ENCODE data around the gene MEI4. TPM values are rescaled to one million over a fixed set of nuclear protein-coding genes. Genes with fewer than 3 reads are reported as not detected.
"Not testable (repeated sequence)": the region's sequence is repeated elsewhere in the genome, so short reads cannot be mapped to it uniquely, and the experiment has no call there.

The MEI4 gene
- total RNA-seq, 1 donor = 0.10 TPM

DNA sequence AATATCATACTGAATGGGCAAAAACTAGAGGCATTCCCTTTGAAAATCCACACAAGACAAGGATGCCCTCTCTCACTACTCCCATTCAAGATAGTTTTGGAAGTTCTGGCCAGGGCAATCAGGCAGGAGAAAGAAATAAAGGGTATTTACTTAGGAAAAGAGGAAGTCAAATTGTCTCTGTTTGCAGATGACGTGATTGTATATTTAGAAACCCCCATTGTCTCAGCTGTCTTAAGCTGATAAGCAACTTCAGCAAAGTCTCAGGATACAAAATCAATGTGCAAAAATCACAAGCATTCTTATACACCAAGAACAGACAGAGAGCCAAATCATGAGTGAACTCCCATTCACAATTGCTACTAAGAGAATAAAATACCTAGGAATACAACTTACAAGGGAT is 99.3 kb downstream of the MEI4 start:
- H3K27me3 ChIP-seq (ENCODE audit: insufficient read depth, low read length); H3K9me3 ChIP-seq (ENCODE audit: low read depth, low read length); H3K4me1 ChIP-seq (ENCODE audit: insufficient read depth, low read length); H3K4me3 ChIP-seq (ENCODE audit: low read length): not testable (repeated sequence)

DNA sequence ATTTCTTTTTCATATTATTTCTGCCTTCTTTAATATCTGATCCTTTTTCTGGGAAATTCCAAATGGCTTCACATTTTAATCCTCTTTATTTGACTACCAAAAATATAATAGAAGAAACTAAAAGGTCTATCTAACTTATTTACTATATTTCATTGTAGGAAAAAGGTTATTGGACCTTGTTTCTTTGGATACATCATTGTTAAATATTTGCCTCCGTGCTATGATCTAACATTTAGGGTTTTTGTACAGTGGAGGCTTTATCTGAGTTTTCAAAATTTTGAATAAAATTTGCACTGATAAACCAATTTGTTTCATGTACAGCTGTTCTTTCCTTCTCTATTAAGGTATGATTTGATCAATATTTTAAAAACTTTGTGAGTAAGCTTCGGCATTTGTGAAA is 109.5 kb downstream of the MEI4 start:
- no peaks in the 10 kb centered on the region for H3K4me1 ChIP-seq (ENCODE audit: insufficient read depth, low read length)
- no peaks in the 10 kb centered on the region for H3K27me3 ChIP-seq (ENCODE audit: insufficient read depth, low read length)
- no peak overlapping the region for H3K4me3 ChIP-seq (ENCODE audit: low read length)
- peaks cover 4% of the 10 kb centered on the region for H3K9me3 ChIP-seq (ENCODE audit: low read depth, low read length)

DNA sequence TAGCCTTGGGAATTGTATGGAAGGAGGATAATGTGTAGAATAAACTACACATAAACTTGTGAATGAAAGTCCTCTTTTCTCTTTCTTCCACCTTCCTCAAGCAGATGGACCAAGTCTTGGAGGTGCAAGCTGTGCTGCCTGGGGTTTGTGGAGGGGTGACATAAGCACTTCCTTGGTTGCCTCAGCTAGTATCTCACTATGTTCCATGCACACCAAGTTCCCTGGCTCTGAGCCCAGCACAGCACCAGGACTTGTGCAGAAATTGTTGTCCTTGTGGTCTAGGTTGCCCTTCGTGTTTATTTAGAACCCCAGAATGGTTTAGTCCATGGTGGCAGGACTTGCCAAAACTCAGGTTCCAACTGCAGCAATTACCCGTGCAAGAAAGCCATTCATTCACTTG is 110.3 kb downstream of the MEI4 start:
- no peaks in the 10 kb centered on the region for H3K4me1 ChIP-seq (ENCODE audit: insufficient read depth, low read length)
- H3K27me3 ChIP-seq (ENCODE audit: insufficient read depth, low read length) = no peaks in the 10 kb centered on the region
- no peak overlapping the region for H3K4me3 ChIP-seq (ENCODE audit: low read length)
- peaks cover 4% of the 10 kb centered on the region for H3K9me3 ChIP-seq (ENCODE audit: low read depth, low read length)

DNA sequence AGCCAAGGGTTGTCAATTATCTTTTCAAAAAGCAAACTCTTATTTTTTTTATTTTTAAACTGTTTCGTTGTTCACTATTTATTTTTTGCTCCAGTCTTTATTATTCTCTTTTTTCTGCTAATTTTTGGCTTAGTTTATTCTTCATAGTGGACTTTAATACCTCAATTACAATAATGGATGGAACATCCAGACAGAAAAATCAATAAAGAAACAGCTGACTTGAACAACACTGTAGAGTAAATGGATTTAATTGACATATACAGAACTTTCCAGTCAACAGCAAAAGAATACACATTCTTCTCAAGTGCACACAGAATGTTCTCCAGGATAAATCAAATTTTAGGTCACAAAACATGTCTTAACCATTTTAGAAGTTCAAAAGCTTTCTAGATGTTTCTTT is 111.5 kb downstream of the MEI4 start:
- H3K9me3 ChIP-seq (ENCODE audit: low read depth, low read length) = peaks cover 4% of the 10 kb centered on the region
- H3K4me1 ChIP-seq (ENCODE audit: insufficient read depth, low read length) = no peaks in the 10 kb centered on the region
- no peak overlapping the region for H3K4me3 ChIP-seq (ENCODE audit: low read length)
- no peaks in the 10 kb centered on the region for H3K27me3 ChIP-seq (ENCODE audit: insufficient read depth, low read length)

DNA sequence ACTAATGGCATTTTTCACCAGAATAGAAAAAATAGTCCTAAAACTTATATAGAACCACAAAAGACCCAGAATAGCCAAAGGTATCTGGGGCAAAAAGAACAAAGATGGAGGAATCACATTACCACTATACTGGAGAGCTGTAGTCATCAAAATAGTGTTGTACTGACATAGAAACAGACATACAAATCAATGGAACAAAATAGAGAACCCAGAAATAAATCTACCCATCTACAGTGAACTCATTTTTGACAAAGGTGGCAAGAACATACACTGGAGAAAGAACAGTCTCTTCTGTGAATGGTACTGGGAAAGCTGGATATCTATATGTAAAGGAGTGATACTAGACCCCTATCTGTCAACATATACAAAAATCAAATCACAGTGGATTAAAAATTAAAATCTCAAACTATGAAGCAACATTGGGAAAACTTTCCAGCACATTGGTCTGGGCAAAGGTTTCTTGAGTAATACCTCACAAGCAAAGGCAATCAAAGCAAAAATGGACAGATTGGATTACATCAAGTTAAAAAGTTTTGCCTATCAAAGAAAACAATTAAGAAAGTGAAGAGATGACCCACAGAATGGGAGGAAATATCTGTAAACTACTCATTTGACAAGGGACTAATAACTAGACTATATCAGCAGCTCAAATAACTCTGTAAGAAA is 120.5 kb downstream of the MEI4 start:
- H3K9me3 ChIP-seq (ENCODE audit: low read depth, low read length) = peaks cover 4% of the 10 kb centered on the region
- no peak overlapping the region for H3K4me3 ChIP-seq (ENCODE audit: low read length)
- no peaks in the 10 kb centered on the region for H3K27me3 ChIP-seq (ENCODE audit: insufficient read depth, low read length)
- H3K4me1 ChIP-seq (ENCODE audit: insufficient read depth, low read length) = no peaks in the 10 kb centered on the region

DNA sequence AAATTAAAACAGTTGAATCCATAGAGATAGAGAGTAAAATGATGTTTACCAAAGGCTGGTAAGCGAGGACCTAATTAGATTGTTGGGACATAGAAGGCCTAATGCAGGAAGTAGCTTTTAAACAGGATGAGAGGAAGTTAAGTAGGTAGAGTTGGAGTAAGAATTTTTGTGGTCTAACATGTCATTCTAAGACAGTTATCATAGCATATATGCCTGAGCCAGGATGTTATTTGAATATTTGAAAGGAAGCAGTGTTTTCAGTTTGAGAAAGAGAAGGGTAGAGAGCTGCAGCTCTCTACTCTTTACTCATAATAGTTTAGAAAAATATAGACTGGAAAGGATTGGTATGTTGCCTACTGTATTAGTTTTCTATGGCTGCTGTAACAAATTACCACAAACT is 121.6 kb downstream of the MEI4 start:
- H3K4me1 ChIP-seq (ENCODE audit: insufficient read depth, low read length) = no peaks in the 10 kb centered on the region
- no peaks in the 10 kb centered on the region for H3K27me3 ChIP-seq (ENCODE audit: insufficient read depth, low read length)
- peaks cover 4% of the 10 kb centered on the region for H3K9me3 ChIP-seq (ENCODE audit: low read depth, low read length)
- H3K4me3 ChIP-seq (ENCODE audit: low read length) = no peak overlapping the region

DNA sequence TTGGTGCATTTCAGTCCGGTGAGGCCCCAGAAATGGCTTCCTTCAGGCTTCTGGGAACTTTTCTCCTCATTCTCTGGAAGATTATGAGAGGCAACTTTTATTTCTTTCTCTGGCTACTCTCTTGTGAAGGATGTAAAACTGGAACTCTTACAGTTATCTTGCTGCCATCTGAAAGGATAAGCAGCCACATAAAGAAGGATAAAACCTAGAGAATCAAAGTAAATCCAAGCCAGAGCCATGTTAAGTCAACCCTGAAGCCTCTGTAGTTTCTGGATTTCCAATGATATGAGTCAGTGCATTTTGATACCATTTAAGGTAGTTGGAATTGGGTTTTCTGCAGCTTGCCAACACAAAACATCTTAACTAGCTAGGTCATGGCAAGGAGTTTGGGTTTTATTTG is 123.6 kb downstream of the MEI4 start:
- Histone ChIP-seq H3K4me3 (ENCODE audit: low read length) (no peak overlapping the region), H3K4me1 (ENCODE audit: insufficient read depth, low read length) (no peaks in the 10 kb centered on the region), H3K9me3 (ENCODE audit: low read depth, low read length) (no peaks in the 10 kb centered on the region), H3K27me3 (ENCODE audit: insufficient read depth, low read length) (no peaks in the 10 kb centered on the region)

DNA sequence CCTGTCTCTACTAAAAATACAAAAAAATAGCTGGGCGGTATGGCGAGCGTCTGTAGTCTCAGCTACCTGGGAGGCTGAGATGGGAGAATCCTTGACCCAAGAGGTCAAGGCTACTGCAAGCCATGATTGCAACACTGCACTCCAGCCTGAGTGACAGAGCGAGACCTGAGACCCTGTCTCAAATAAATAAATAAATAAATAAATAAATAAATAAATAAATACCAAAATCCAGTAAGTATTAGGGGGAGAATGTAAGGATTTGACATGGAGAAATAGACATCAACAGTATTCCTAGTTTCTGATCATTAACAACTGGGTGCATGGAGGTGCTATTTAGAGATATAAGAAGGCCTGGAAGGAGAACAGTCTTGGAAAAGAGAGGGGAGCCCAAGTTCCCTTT is 125.7 kb downstream of the MEI4 start:
- Histone ChIP-seq H3K9me3 (ENCODE audit: low read depth, low read length) (no peaks in the 10 kb centered on the region), H3K4me3 (ENCODE audit: low read length) (no peak overlapping the region)

DNA sequence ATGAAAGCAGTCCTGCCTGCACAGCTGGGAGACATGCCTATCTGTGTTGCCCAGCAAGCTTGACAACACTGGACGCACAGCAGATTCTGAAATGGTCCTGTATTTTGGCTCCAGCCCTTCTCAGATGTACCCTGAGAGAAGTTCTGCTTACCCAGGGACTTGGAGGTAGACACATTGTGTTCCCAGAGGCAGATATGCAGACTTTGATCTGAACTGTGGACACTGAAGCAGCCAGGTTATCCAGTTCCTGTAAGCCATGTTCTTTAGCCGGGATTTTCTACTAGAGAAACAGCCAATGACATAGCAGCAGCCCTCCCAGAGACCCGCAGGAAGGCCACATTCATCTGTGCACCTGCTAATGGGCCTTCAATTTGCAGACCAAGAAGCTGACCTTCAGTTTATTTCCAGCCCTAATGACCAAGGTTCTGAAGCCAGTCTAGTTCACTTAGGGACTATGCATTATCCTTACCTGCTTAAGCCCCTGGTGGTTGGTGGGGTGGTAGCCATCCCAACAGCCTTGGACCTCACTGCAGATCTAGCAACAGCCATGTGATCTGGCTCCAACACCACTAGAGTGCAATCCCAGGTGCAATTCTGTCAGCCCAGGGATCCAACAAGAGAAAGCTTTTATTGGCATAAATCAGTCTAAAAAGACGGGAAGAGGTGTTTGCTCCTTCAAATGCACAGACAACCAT is 134.2 kb downstream of the MEI4 start:
- no peaks in the 10 kb centered on the region for H3K27me3 ChIP-seq (ENCODE audit: insufficient read depth, low read length)
- H3K4me3 ChIP-seq (ENCODE audit: low read length) = no peak overlapping the region
- no peaks in the 10 kb centered on the region for H3K4me1 ChIP-seq (ENCODE audit: insufficient read depth, low read length)
- no peaks in the 10 kb centered on the region for H3K9me3 ChIP-seq (ENCODE audit: low read depth, low read length)

More for the DNA sequence above, 125.7 kb downstream of the MEI4 start:
- H3K4me1 ChIP-seq (ENCODE audit: insufficient read depth, low read length) = no peaks in the 10 kb centered on the region
- no peaks in the 10 kb centered on the region for H3K27me3 ChIP-seq (ENCODE audit: insufficient read depth, low read length)

DNA sequence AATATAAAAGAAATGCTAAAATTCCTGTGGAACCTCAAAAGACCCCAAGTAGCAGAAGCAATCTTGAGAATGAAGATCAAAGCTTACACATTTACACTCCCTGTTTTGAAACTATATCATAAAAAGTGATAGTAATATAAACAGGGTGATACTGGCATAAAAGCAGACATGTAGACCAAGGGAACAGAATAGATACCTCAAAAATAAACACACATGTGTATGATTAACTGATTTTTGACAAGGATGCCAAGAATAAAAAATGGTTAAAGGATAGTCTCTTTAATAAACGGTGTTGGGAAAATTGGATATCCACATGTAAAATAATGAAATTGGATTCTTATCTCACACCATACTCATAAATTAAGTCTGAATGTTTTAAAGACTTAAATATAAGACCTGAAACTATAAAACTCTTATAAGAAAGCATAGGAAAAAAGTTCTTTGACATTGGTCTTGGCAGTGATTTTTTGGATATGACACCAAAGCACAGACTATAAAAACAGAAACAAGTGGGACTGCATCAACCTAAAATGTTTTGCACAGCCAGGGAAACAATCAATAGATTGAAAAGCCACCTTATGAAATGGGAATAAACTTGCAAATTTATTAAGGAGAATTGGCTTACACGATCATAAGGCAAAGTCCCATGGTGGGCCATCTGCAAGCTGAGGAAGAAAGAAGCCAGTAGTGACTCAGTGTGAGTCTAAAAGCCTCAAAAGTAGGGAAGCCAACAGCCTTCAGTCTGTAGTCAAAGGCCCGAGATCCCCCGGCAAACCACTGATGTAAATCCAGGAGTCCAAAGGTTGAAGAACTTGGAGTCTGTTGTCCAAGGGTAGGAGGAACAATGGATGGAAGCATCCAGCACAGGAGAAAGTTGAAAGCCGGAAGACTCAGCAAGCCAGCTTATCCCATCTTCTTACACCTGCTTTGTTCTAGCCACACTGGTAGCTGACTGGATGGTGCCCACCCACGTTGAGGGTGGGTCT is 144.3 kb downstream of the MEI4 start:
- Histone ChIP-seq H3K27me3 (ENCODE audit: insufficient read depth, low read length) (no peaks in the 10 kb centered on the region), H3K9me3 (ENCODE audit: low read depth, low read length) (peaks cover 14% of the 10 kb centered on the region), H3K4me3 (ENCODE audit: low read length) (no peak overlapping the region), H3K4me1 (ENCODE audit: insufficient read depth, low read length) (no peaks in the 10 kb centered on the region)

DNA sequence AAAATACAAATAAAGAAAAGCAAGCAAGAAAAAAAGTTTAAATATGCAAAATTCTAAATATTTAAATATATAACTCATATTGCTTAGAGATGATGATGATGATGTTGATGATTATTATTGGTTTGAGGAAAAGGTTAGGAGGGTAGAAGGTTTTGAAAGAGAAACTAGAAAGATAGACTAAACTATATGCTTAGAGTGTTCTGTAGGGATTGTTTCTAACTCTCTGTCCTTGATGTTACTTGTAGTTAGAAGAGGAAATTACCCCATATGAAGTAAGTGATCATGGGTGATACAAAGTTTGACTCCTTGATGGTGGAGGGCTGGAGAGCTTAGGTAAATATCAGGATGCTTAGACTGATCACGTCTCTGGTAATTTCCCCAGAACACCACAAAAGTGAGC is 159.5 kb downstream of the MEI4 start:
- Histone ChIP-seq H3K9me3 (ENCODE audit: low read depth, low read length) (no peaks in the 10 kb centered on the region), H3K4me3 (ENCODE audit: low read length) (no peak overlapping the region), H3K27me3 (ENCODE audit: insufficient read depth, low read length) (no peaks in the 10 kb centered on the region), H3K4me1 (ENCODE audit: insufficient read depth, low read length) (no peaks in the 10 kb centered on the region)

DNA sequence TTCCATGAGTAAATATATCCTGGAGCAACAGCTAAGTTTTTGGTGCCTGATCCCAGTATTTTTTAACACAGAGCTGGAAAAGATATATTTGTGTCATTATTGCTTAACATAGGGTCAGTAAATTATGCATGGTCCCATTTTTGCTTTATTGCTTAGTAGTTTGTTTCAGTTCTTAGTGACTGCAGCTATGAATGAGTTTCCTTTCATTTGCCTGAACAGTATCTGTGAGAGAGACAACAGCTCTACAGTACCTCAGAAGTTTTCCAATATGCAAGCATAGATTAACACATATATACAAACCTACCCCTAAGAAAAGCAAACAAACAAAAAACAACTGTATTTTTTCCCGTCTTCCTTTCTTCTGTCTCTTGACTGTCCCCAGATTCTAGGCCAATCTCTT is 160.3 kb downstream of the MEI4 start:
- no peaks in the 10 kb centered on the region for H3K27me3 ChIP-seq (ENCODE audit: insufficient read depth, low read length)
- H3K4me3 ChIP-seq (ENCODE audit: low read length) = no peak overlapping the region
- H3K4me1 ChIP-seq (ENCODE audit: insufficient read depth, low read length) = no peaks in the 10 kb centered on the region
- H3K9me3 ChIP-seq (ENCODE audit: low read depth, low read length) = no peaks in the 10 kb centered on the region

DNA sequence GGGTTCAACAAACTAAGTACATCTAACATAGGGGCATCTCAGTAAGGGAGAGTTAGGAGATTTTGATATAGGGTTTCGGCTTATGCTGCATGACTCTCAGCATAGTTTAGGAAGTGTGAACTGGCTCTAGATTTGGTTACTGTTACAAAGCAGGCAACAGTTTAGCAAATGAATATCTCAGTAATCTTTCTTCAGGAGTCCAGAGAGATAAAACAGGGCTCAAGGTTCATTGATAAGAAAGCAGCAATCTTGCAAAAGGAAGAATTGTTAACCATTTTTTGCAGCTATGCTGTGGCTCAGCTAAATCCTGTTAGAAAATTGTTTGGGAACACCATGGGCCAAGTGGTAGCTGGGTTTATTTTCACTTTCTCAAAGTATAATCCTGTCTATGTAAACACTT is 161.3 kb downstream of the MEI4 start:
- Histone ChIP-seq H3K27me3 (ENCODE audit: insufficient read depth, low read length) (no peaks in the 10 kb centered on the region), H3K9me3 (ENCODE audit: low read depth, low read length) (no peaks in the 10 kb centered on the region), H3K4me3 (ENCODE audit: low read length) (no peak overlapping the region)

DNA sequence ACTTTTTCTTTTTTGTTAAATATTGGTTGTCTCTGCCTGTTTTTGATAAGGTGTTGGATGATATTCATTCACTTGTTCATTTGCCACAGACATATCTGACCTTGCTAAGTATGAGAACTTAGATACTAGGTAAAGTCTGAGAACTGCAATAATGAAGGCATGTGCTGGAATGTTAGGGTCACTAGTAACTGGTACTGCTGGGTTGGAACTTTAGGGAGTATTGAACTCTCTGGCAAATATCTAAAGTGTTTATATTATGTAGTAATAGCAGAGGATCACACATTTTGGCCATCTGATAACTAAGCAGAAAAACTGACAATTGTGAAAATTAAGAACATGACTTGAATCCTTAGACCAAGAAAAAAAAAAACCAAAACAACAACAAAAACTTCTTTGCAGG is 162.7 kb downstream of the MEI4 start:
- Histone ChIP-seq H3K9me3 (ENCODE audit: low read depth, low read length) (no peaks in the 10 kb centered on the region), H3K27me3 (ENCODE audit: insufficient read depth, low read length) (no peaks in the 10 kb centered on the region), H3K4me3 (ENCODE audit: low read length) (no peak overlapping the region), H3K4me1 (ENCODE audit: insufficient read depth, low read length) (no peaks in the 10 kb centered on the region)

More for the DNA sequence above, 161.3 kb downstream of the MEI4 start:
- H3K4me1 ChIP-seq (ENCODE audit: insufficient read depth, low read length) = no peaks in the 10 kb centered on the region

DNA sequence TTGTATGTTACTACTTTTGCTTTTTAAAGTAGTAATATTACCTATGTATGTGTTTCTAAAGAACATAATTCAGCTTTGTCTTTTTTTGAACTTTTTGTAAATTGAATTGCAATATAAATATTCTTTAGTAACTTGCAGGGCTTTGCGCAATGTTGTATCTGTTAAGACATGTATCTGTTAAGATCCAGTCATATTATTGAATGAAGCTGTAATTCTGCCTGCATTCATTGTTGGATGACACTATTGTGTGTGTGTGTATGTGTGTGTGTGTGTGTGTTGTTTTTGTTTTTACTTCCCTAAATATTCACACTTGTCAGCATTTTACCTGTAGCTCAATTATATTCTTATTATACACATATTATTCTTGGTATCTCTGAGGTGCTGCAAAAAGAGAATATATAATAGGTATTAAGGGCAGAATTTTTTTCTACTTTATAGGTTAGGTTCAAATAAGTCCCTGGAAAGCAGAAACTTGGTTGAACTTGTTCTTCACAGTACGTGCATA is 164.0 kb downstream of the MEI4 start:
- Histone ChIP-seq H3K9me3 (ENCODE audit: low read depth, low read length) (no peaks in the 10 kb centered on the region), H3K27me3 (ENCODE audit: insufficient read depth, low read length) (no peaks in the 10 kb centered on the region), H3K4me1 (ENCODE audit: insufficient read depth, low read length) (no peaks in the 10 kb centered on the region), H3K4me3 (ENCODE audit: low read length) (no peak overlapping the region)
